GM18505 (cell line): ENCODE results near the gene RHAG.
"Not testable (repeated sequence)": the region's sequence is repeated elsewhere in the genome, so short reads cannot be mapped to it uniquely, and the experiment has no call there.

ENCODE experiments used
- ATAC-seq: cut with Tn5 transposase; IDR thresholded peaks from one replicate; pipeline ENCODE4 v1.9.1; 2021; ENCODE audit not compliant: unreplicated experiment
- POLR2A ChIP-seq: IDR thresholded peaks from 4 replicates; pipeline ENCODE4 v1.6.1; 2011; ENCODE audit warnings: borderline replicate concordance; ENCODE audit not compliant: insufficient read depth, insufficient read length; ENCODE audit errors: extremely low read depth

The RHAG gene

DNA sequence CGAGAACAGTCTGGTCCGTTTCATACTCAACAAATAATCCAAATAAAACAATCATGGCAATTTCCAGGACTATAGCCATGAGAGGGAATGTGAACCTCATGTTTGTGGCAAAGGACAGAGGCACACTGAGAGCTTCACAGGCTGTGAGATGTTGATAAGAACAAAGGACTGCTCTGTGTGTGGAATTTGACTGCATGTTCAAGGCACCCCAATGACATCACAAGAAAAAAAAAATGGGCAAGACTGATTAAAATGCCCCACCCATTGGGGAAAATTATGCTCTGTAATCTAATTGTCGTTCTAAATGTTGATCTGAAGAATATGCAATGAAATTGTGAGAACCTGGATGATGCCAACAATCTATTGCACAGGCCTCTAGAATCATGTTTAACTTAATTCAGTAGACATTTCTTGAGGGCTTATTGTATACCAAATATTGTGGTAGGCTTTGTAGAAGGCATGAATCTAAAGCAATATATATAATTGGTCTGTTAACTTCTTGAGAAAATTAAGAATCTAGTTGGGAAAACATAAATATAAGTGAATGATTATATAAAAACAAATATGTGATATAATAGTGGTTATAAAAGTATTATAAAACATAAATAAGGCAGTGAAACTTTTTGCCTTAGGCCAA lies at the start of gene RHAG:
Gene RHAG (minus strand): TSS at position 127 of the 637 bp plus-strand sequence. CDS start 27 bp downstream, at position 100.
- no peak for TF ChIP-seq POLR2A
- ATAC-seq, result no peak

DNA sequence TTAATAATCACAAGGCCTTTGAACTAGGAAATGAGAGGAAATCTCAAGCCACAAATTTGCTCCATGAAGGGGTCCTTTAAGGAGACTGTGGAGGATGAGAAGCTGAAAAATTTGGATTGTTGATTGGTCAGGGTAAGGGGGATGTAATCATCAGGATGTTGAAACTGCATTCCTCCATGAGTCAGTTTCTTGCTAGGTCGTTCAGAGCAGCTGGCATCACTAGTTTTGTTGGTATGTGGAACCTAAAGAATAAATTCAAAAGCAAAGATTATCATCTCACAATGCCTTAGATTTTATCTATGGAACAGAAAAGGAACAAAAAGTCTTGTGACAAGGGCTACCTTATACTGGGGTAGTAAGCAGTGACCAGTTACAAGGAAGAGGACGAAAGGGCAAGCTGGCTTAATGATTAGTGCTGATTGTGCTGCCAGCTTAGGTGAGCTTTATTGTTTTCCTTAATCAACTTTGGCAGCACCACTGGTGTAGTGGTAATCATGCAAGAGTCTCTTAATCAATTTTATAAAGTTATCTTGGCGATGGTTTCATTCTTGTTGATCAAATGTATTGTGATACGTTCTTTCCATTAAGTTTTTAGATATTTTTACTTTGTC lies 40.1 kb upstream of the RHAG start:
- TF ChIP-seq POLR2A, result no peak
- ATAC-seq, result no peak

DNA sequence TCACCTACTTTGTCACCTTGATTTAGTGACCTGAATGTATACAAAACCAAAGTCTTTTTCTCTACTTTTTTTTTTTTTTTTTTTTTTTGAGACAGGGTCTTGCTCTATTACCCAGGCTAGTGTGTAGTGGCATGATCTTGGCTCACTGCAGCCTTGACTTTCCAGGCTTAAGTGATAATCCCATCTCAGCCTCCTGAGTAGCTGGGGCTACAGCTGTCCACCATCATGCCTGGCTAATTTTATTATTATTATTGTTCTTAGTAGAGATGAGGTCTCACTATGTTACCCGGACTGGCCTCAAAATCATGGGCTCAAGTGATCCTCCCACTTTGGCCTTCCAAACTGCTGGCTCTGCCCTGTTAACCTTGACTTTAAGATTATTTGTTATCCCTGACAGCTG lies 39.2 kb upstream of the RHAG start:
- no peak for TF ChIP-seq POLR2A

DNA sequence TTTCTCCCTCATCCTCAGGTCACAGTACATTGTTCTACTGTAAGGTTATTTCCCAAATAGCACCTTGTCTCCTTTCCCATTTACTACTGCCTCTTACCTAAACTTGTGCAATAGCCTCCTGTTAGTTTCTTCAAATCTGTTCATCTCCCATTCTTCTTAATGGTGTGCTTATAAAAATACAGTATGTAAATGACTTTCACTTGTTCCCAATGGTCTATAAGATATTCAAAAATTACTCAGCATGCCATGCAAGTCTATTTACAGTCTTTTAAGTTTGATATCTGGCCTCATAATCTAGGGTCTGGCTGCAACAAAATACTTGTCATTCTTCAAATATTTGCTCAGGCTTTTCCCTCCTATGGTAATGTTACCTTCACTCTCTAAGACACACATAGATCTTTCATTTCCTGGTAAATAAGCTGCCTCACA lies 31.5 kb upstream of the RHAG start:
- no peak for ATAC-seq
- no peak for TF ChIP-seq POLR2A

More for the DNA sequence above, 39.2 kb upstream of the RHAG start:
- no peak for ATAC-seq

DNA sequence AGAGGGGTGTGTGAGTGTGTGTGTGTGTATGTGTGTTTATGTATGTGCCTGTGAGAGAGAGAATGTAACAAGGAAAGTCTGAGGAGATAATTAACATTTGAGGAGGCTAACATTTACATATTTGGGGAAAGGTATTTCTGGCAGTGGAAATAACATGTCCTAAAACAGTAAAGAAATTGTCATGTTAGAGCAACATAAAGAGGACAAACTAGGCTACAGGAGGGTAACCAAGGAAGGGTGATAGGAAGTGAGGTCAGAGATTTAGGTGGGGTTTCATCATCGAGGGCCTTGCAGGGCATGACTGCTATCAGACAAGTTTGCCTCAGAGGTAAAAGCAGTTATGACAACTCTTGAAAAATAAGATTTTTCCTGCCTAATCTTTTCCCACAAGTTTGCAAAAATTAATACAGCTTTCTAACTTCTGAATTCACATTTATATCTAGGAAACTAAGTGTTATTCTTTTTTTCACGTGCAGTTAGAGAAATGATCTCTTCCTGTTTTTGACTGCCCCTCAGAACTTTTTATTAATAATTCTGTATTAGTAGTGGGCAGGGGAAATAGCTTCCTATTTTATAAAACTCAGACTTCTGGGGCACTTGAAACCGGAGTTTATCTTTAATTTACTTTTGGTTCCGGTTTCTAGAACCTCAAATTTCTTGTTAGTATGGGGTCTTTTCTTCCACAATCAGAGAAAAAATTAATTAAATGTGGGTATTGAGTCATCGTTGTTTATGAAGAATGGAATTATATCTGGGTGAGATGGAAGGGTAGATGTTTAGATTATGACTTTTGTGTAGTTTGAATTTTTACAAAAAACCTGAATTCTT lies 30.5 kb upstream of the RHAG start:
- no peak for ATAC-seq
- TF ChIP-seq POLR2A, result no peak

GRCh38 chr6:49666480-49666879 lies 29.8 kb upstream of the RHAG start:
- ATAC-seq, result no peak
- no peak for TF ChIP-seq POLR2A

DNA sequence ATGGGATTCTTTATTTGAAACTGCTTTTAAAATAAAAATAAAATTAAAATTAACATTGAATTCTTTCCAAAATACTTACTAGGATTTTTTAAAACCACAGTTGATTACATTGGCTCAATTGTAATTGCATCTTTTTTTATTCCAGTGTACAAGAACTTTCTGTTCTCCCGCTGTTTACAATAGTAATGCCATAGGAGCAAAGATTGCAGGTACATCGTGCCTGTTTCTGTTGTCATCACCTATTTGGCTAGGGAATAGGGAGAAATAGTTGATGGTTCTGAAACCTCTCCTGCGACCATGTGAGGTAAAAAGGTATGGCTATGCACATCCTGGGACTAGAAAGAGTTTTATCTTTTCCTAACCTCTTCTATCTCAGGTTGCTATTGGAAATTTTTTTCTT lies 28.2 kb upstream of the RHAG start:
- no peak for ATAC-seq
- TF ChIP-seq POLR2A, result no peak

GRCh38 chr6:49664054-49664453 lies 27.4 kb upstream of the RHAG start:
- not testable (repeated sequence) for ATAC-seq

- TF ChIP-seq POLR2A, result no peak
- no peak for ATAC-seq
Measured at GRCh38 chr6:49662892-49663261, 26.2 kb upstream of the RHAG start.

- no peak for TF ChIP-seq POLR2A
- ATAC-seq, result no peak
Measured at GRCh38 chr6:49662231-49662891, 25.7 kb upstream of the RHAG start.

GRCh38 chr6:49653942-49654341 lies 17.3 kb upstream of the RHAG start:
- no peak for ATAC-seq
- no peak for TF ChIP-seq POLR2A

DNA sequence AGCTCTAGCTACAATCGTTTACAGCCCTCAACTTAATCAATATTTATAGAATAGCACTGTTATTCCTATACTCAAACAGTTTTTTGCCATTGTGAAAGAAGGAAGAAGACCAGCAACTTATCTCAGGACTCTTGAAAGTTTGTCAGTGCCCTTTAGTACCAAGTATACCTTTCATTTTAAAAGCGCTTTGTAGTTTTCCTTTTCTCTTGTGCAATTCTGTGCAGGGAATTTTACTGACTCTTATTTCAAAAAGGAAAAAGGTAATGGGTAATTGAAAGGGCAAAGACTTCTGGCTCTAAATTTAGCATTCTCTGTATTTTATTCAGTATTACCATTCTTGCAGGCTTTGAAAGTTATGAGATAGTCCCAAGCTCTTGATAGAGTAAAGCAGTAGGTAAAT lies 16.8 kb upstream of the RHAG start:
- TF ChIP-seq POLR2A, result no peak

DNA sequence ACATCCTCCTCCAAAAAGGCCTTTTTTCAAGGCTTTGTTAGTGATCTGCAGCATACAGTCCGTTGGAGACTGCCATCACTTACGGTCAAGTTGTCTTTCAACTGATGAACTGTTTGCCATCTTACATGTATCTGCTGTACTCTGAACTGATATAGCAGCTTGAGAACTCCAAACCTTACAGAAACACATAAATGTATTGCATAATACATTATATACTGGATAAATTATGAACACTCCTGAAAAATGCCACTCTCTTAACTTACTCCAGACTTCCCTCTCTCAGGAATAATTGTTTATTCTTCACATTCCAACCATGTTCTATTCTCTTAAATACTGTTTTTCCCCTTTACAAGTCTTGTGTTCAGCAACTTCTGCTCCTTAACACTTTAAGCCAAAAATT lies 14.6 kb upstream of the RHAG start:
- no peak for TF ChIP-seq POLR2A

More for the DNA sequence above, 16.8 kb upstream of the RHAG start:
- no peak for ATAC-seq

More for the DNA sequence above, 14.6 kb upstream of the RHAG start:
- ATAC-seq, result no peak
